LNCAP (cell line): ENCODE data around the gene NOL4L.

Experiments used
- CTCF ChIP-seq: fragments of 450-650 bp; IDR thresholded peaks from 2 replicates; pipeline ENCODE4 v1.5.1; 2017; ENCODE audit warnings: mild to moderate bottlenecking

Gene NOL4L

GRCh38 chr20:32472581-32473207 lies 112.4 kb downstream of the NOL4L start:
- TF ChIP-seq CTCF, result no peak

GRCh38 chr20:32470940-32471339 lies 114.2 kb downstream of the NOL4L start:
- no peak for TF ChIP-seq CTCF

GRCh38 chr20:32470025-32470861 lies 114.9 kb downstream of the NOL4L start:
- TF ChIP-seq CTCF, result peak; percentile 40; the same call in 1 of the 2 replicates

GRCh38 chr20:32468860-32469259 lies 116.3 kb downstream of the NOL4L start:
- TF ChIP-seq CTCF, result no peak

- no peak for TF ChIP-seq CTCF
Observed at GRCh38 chr20:32468313-32468640, 116.9 kb downstream of the NOL4L start.

- TF ChIP-seq CTCF, result no peak
Observed at GRCh38 chr20:32467506-32468312, 117.4 kb downstream of the NOL4L start.

- no peak for TF ChIP-seq CTCF
Observed at GRCh38 chr20:32466739-32467505, 118.2 kb downstream of the NOL4L start.
